CD4-positive, CD25-positive, alpha-beta regulatory T cell (primary cell): ENCODE results near the gene CDH2. TPM values are rescaled to one million over a fixed set of nuclear protein-coding genes. Genes with fewer than 3 reads are reported as not detected.

Experiments used
- ATAC-seq, 2 donors: fragments of 150-1000 bp; cut with Tn5 transposase; one replicate each; pipeline ENCODE4 v1.10.0; 2021; ENCODE audit warnings: low read depth in 2 of 2, moderate number of reproducible peaks in 2 of 2, moderate library complexity in 1 of 2
- DNase-seq, 3 donors: peaks; one replicate each; pipeline versions ENCODE4 v3.0.0 to v3.0.0-alpha.2; 2012 to 2022; ENCODE audit warnings: mixed read lengths in 1 of 3
- H3K27ac ChIP-seq: one replicate; pipeline ENCODE4 v1.7.0; 2013; ENCODE audit warnings: mild to moderate bottlenecking, low read length; ENCODE audit not compliant: insufficient read depth, poor library complexity, severe bottlenecking
- H3K27me3 ChIP-seq: one replicate; pipeline ENCODE4 v1.7.0; 2013; ENCODE audit warnings: low read length; ENCODE audit not compliant: control insufficient read depth, insufficient read depth
- H3K36me3 ChIP-seq: one replicate; pipeline ENCODE4 v1.7.0; 2013; ENCODE audit warnings: mild to moderate bottlenecking, low read length, moderate library complexity; ENCODE audit not compliant: control insufficient read depth, insufficient read depth
- H3K4me1 ChIP-seq: 2 replicates; pipeline ENCODE4 v1.7.0; 2013; ENCODE audit warnings: mild to moderate bottlenecking, low read length; ENCODE audit not compliant: insufficient read depth, control insufficient read depth, poor library complexity, severe bottlenecking
- H3K4me3 ChIP-seq: one replicate; pipeline ENCODE4 v1.7.0; 2013; ENCODE audit warnings: low read depth, mild to moderate bottlenecking, low read length, moderate library complexity
- H3K9me3 ChIP-seq, 2 experiments: 1 replicate in 1 of 2; 2 replicates in 1 of 2; pipeline ENCODE4 v1.7.0; 2013; ENCODE audit warnings: low read length in 2 of 2, mild to moderate bottlenecking in 1 of 2, moderate library complexity in 1 of 2; ENCODE audit not compliant: control insufficient read depth in 2 of 2
- H3K27ac Mint-ChIP-seq, 3 donors: one replicate each; pipeline ENCODE4 v1.8.0; 2020 to 2022; ENCODE audit warnings: mild to moderate bottlenecking in 3 of 3, mixed read lengths in 3 of 3, moderate library complexity in 2 of 3
- H3K27me3 Mint-ChIP-seq: one replicate; pipeline ENCODE4 v1.8.0; 2022; ENCODE audit warnings: mild to moderate bottlenecking, mixed read lengths
- H3K36me3 Mint-ChIP-seq: one replicate; pipeline ENCODE4 v1.8.0; 2020; ENCODE audit warnings: mixed read lengths
- H3K4me1 Mint-ChIP-seq, 4 donors: one replicate each; pipeline ENCODE4 v1.8.0; 2020 to 2022; ENCODE audit warnings: mixed read lengths in 4 of 4, mild to moderate bottlenecking in 1 of 4
- H3K4me3 Mint-ChIP-seq, 4 donors: one replicate each; pipeline ENCODE4 v1.8.0; 2020 to 2022; ENCODE audit warnings: mild to moderate bottlenecking in 4 of 4, mixed read lengths in 4 of 4, moderate library complexity in 3 of 4
- H3K9me3 Mint-ChIP-seq, 7 donors: one replicate each; pipeline ENCODE4 v1.8.0; 2020 to 2022; ENCODE audit warnings: mixed read lengths in 7 of 7, mild to moderate bottlenecking in 3 of 7, moderate library complexity in 2 of 7
- polyA plus RNA-seq, 4 donors: library from polyadenylated mRNA; unstranded; fragments of 300-500 nt; fragmentation: Illumina TruSeq; gene quantifications; one replicate each; pipeline ENCODE4 v1.2.3, GENCODE V29; 2021
- total RNA-seq: library from RNA; stranded (reverse); gene quantifications from one replicate; pipeline ENCODE4 v1.2.3, GENCODE V29; 2022

The CDH2 gene
- total and polyA plus RNA-seq, 5 donors from 2014 or later = not detected

- Mint-ChIP-seq H3K9me3 (peaks cover 1 to 27% (median 12%) of the 10 kb centered on the region in 7 donors), H3K27me3 (no peaks in the 10 kb centered on the region), H3K27ac (no peak overlapping the region), H3K4me1 (no peaks in the 10 kb centered on the region), H3K36me3 (no peaks in the 10 kb centered on the region), H3K4me3 (no peak overlapping the region)
- Histone ChIP-seq H3K36me3 (no peaks in the 10 kb centered on the region), H3K27me3 (no peaks in the 10 kb centered on the region), H3K27ac (no peak overlapping the region), H3K4me1 (no peaks in the 10 kb centered on the region), H3K9me3 (peaks cover 5 to 7% of the 10 kb centered on the region in 2 experiments), H3K4me3 (no peak overlapping the region)
- no peak for ATAC-seq
- DNase-seq = no peak
These were observed 42.2 kb downstream of the CDH2 start for GRCh38 chr18:28134774-28135173.

GRCh38 chr18:28132084-28132483 is 44.8 kb downstream of the CDH2 start:
- H3K27ac Mint-ChIP-seq = no peak overlapping the region
- no peak overlapping the region for H3K27ac ChIP-seq
- peaks cover 3 to 7% of the 10 kb centered on the region in 2 experiments for H3K9me3 ChIP-seq
- H3K9me3 Mint-ChIP-seq = peaks cover 0 to 19% (median 7%) of the 10 kb centered on the region in 7 donors
- DNase-seq (no peak), ATAC-seq (no peak)
- no peaks in the 10 kb centered on the region for H3K4me1 Mint-ChIP-seq
- H3K27me3 Mint-ChIP-seq = no peaks in the 10 kb centered on the region
- H3K4me1 ChIP-seq = no peaks in the 10 kb centered on the region
- H3K36me3 Mint-ChIP-seq = no peaks in the 10 kb centered on the region
- H3K27me3 ChIP-seq = no peaks in the 10 kb centered on the region
- no peak overlapping the region for H3K4me3 ChIP-seq
- H3K36me3 ChIP-seq = no peaks in the 10 kb centered on the region
- H3K4me3 Mint-ChIP-seq = no peak overlapping the region

GRCh38 chr18:28128659-28128980 is 48.3 kb downstream of the CDH2 start:
- H3K27me3 Mint-ChIP-seq = no peaks in the 10 kb centered on the region
- no peak overlapping the region for H3K4me3 Mint-ChIP-seq
- Histone ChIP-seq H3K27ac (no peak overlapping the region), H3K9me3 (peaks cover 3 to 11% of the 10 kb centered on the region in 2 experiments), H3K36me3 (no peaks in the 10 kb centered on the region), H3K4me3 (no peak overlapping the region), H3K27me3 (no peaks in the 10 kb centered on the region), H3K4me1 (no peaks in the 10 kb centered on the region)
- H3K4me1 Mint-ChIP-seq = no peaks in the 10 kb centered on the region
- no peaks in the 10 kb centered on the region for H3K36me3 Mint-ChIP-seq
- ATAC-seq (no peak), DNase-seq (no peak)
- H3K27ac Mint-ChIP-seq = no peak overlapping the region
- H3K9me3 Mint-ChIP-seq = peaks cover 1 to 19% (median 5%) of the 10 kb centered on the region in 7 donors

GRCh38 chr18:28127763-28128658 is 48.9 kb downstream of the CDH2 start:
- ATAC-seq = no peak
- H3K27me3 Mint-ChIP-seq = no peaks in the 10 kb centered on the region
- no peaks in the 10 kb centered on the region for H3K36me3 Mint-ChIP-seq
- H3K36me3 ChIP-seq = no peaks in the 10 kb centered on the region
- H3K27ac ChIP-seq = no peak overlapping the region
- no peak overlapping the region for H3K4me3 Mint-ChIP-seq
- H3K4me3 ChIP-seq = no peak overlapping the region
- H3K9me3 Mint-ChIP-seq = peaks cover 1 to 19% (median 5%) of the 10 kb centered on the region in 7 donors
- H3K4me1 Mint-ChIP-seq = no peaks in the 10 kb centered on the region
- no peaks in the 10 kb centered on the region for H3K4me1 ChIP-seq
- DNase-seq = no peak
- peaks cover 3 to 11% of the 10 kb centered on the region in 2 experiments for H3K9me3 ChIP-seq
- H3K27ac Mint-ChIP-seq = no peak overlapping the region
- H3K27me3 ChIP-seq = no peaks in the 10 kb centered on the region

- Mint-ChIP-seq H3K9me3 (peaks cover 1 to 15% (median 4%) of the 10 kb centered on the region in 7 donors), H3K36me3 (no peaks in the 10 kb centered on the region), H3K27me3 (no peaks in the 10 kb centered on the region), H3K4me1 (no peaks in the 10 kb centered on the region), H3K27ac (no peak overlapping the region), H3K4me3 (no peak overlapping the region)
- no peak for ATAC-seq
- Histone ChIP-seq H3K4me1 (no peaks in the 10 kb centered on the region), H3K36me3 (no peaks in the 10 kb centered on the region), H3K27ac (no peak overlapping the region), H3K4me3 (no peak overlapping the region), H3K27me3 (no peaks in the 10 kb centered on the region), H3K9me3 (peaks cover 3 to 11% of the 10 kb centered on the region in 2 experiments)
- no peak for DNase-seq
These were observed 49.7 kb downstream of the CDH2 start for GRCh38 chr18:28127228-28127627.

GRCh38 chr18:28126768-28127167 is 50.2 kb downstream of the CDH2 start:
- Mint-ChIP-seq H3K27ac (no peak overlapping the region), H3K4me1 (no peaks in the 10 kb centered on the region), H3K9me3 (peaks cover 0 to 12% (median 4%) of the 10 kb centered on the region in 7 donors), H3K27me3 (no peaks in the 10 kb centered on the region), H3K4me3 (no peak overlapping the region), H3K36me3 (no peaks in the 10 kb centered on the region)
- no peak for DNase-seq
- Histone ChIP-seq H3K27ac (no peak overlapping the region), H3K4me1 (no peaks in the 10 kb centered on the region), H3K27me3 (no peaks in the 10 kb centered on the region), H3K9me3 (peaks cover 3 to 7% of the 10 kb centered on the region in 2 experiments), H3K36me3 (no peaks in the 10 kb centered on the region), H3K4me3 (no peak overlapping the region)
- ATAC-seq = no peak

- Mint-ChIP-seq H3K4me3 (no peak overlapping the region), H3K9me3 (peaks cover 0 to 14% (median 4%) of the 10 kb centered on the region in 7 donors), H3K36me3 (no peaks in the 10 kb centered on the region), H3K27me3 (no peaks in the 10 kb centered on the region), H3K27ac (no peak overlapping the region), H3K4me1 (no peaks in the 10 kb centered on the region)
- ATAC-seq (no peak), DNase-seq (no peak)
- H3K4me3 ChIP-seq = no peak overlapping the region
- H3K27me3 ChIP-seq = no peaks in the 10 kb centered on the region
- H3K9me3 ChIP-seq = peaks cover 0 to 3% of the 10 kb centered on the region in 2 experiments
- H3K27ac ChIP-seq = no peak overlapping the region
- H3K36me3 ChIP-seq = no peaks in the 10 kb centered on the region
- no peaks in the 10 kb centered on the region for H3K4me1 ChIP-seq
These were observed 51.9 kb downstream of the CDH2 start for GRCh38 chr18:28125051-28125450.
